HepG2 (cell line): ENCODE data around the gene TEX14. TPM values are rescaled to one million over a fixed set of nuclear protein-coding genes. Genes with fewer than 3 reads are reported as not detected.
A peak's percentile ranks its signal among the peaks of the same experiment; 100 is the strongest.

Experiments used
- CEBPZ ChIP-seq: IDR thresholded peaks from 2 replicates; pipeline ENCODE4 v1.6.1; 2012; ENCODE audit warnings: low read length, improper control_type of control experiment
- DMAP1 ChIP-seq: IDR thresholded peaks from 2 replicates; pipeline ENCODE4 v1.6.1; 2016
- FOXO1 ChIP-seq: sonication (generic); formaldehyde crosslinking; IDR thresholded peaks from 2 replicates; pipeline ENCODE4 v1.4.0; 2020; ENCODE audit warnings: missing genetic modification reagents
- GZF1 ChIP-seq: sonication (generic); formaldehyde crosslinking; IDR thresholded peaks from 2 replicates; pipeline ENCODE4 v1.5.1; 2020; ENCODE audit warnings: mild to moderate bottlenecking, missing genetic modification reagents
- HNRNPLL ChIP-seq: fragments of 200-400 bp; formaldehyde crosslinking; IDR thresholded peaks from 2 replicates; pipeline ENCODE4 v1.6.1; 2017; ENCODE audit warnings: mild to moderate bottlenecking, low read depth, low read length; ENCODE audit not compliant: poor library complexity, severe bottlenecking
- HOXA9 ChIP-seq: sonication (generic); formaldehyde crosslinking; IDR thresholded peaks from 2 replicates; pipeline ENCODE4 v1.8.1; 2022; ENCODE audit warnings: missing genetic modification reagents, mild to moderate bottlenecking, moderate library complexity, borderline replicate concordance
- MAFF ChIP-seq: IDR thresholded peaks from 2 replicates; pipeline ENCODE4 v1.6.1; 2011; ENCODE audit warnings: low read depth, low read length, improper control_type of control experiment
- MTERF4 ChIP-seq: sonication (generic); formaldehyde crosslinking; IDR thresholded peaks from 2 replicates; pipeline ENCODE4 v1.8.0; 2023; ENCODE audit warnings: mild to moderate bottlenecking, missing genetic modification reagents
- PBX3 ChIP-seq: sonication (generic); formaldehyde crosslinking; IDR thresholded peaks from 2 replicates; pipeline ENCODE4 v1.8.1; 2023; ENCODE audit warnings: missing genetic modification reagents, inconsistent platforms, borderline replicate concordance
- PPARG ChIP-seq: conservative IDR thresholded peaks from 2 replicates; pipeline ENCODE4 v1.6.1; 2016; ENCODE audit warnings: missing biosample characterization, missing genetic modification reagents
- SSRP1 ChIP-seq: IDR thresholded peaks from 2 replicates; pipeline ENCODE4 v1.6.1; 2016; ENCODE audit warnings: control low read depth
- UBTF ChIP-seq: sonication (generic); formaldehyde crosslinking; IDR thresholded peaks from 2 replicates; pipeline ENCODE4 v1.4.0; 2020; ENCODE audit warnings: mild to moderate bottlenecking, missing genetic modification reagents
- ZBTB10 ChIP-seq: sonication (generic); formaldehyde crosslinking; IDR thresholded peaks from 2 replicates; pipeline ENCODE4 v1.4.0; 2020; ENCODE audit warnings: missing genetic modification reagents, borderline replicate concordance
- ZNF335 ChIP-seq: sonication (generic); formaldehyde crosslinking; IDR thresholded peaks from 2 replicates; pipeline ENCODE4 v1.4.0; 2020; ENCODE audit warnings: missing genetic modification reagents
- ZNF367 ChIP-seq: sonication (generic); formaldehyde crosslinking; IDR thresholded peaks from 2 replicates; pipeline ENCODE4 v1.4.0; 2020; ENCODE audit warnings: missing genetic modification reagents, borderline replicate concordance
- ZNF468 ChIP-seq: sonication (generic); formaldehyde crosslinking; IDR thresholded peaks from 2 replicates; pipeline ENCODE4 v1.8.0; 2022; ENCODE audit warnings: mild to moderate bottlenecking, moderate library complexity, missing genetic modification reagents
- ZSCAN30 ChIP-seq: sonication (generic); formaldehyde crosslinking; IDR thresholded peaks from 2 replicates; pipeline ENCODE4 v1.5.0; 2020; ENCODE audit warnings: mild to moderate bottlenecking, missing genetic modification reagents
- polyA plus RNA-seq, 8 experiments: library from polyadenylated mRNA; depleted of rRNA in 3 of 8; stranded (reverse) in 7 of 8; unstranded in 1 of 8; fragments of >200 nt; fragmentation: Illumina TruSeq in 4 of 8; extraction: Trizol in 4 of 8; gene quantifications; 2 replicates each; pipeline versions ENCODE4 v1.2.1 to v1.2.3, GENCODE V29; 2011 to 2016; ENCODE audit warnings: low read depth in 4 of 8, missing spikeins in 1 of 8, mixed read lengths in 1 of 8; ENCODE audit not compliant: insufficient read depth in 1 of 8
- total RNA-seq, 5 experiments: library from RNA; depleted of rRNA; stranded (reverse); fragments of >200 nt; fragmentation: Illumina TruSeq; extraction: Trizol; gene quantifications; 2 replicates each; pipeline ENCODE4 v1.2.3, GENCODE V29; 2016; ENCODE audit warnings: low read depth in 1 of 5

TEX14 gene
- total and polyA plus RNA-seq, 2 of the 13 experiments (the other 11 are each of a cell fraction or from before 2014, with no cell fraction given) = 0.04 to 0.07 TPM

GRCh38 chr17:58679263-58680037 lies 12.4 kb downstream of the TEX14 start (continued):
- TF ChIP-seq CEBPZ = no peak
- TF ChIP-seq MAFF = peak; percentile 44; the same call in 1 of the 2 replicates
- TF ChIP-seq HOXA9 (CRISPR knock-in tag) = no peak; the same call in 1 of the 2 replicates
- no peak for TF ChIP-seq ZBTB10 (CRISPR knock-in tag)
- no peak for TF ChIP-seq ZNF468 (CRISPR knock-in tag)
- TF ChIP-seq SSRP1 (CRISPR knock-in tag) = no peak
- TF ChIP-seq ZSCAN30 (CRISPR knock-in tag) = no peak
- no peak for TF ChIP-seq GZF1 (CRISPR knock-in tag)
- TF ChIP-seq UBTF (CRISPR knock-in tag) = no peak
- TF ChIP-seq ZNF367 (CRISPR knock-in tag) = no peak
- no peak for TF ChIP-seq FOXO1 (CRISPR knock-in tag)
- no peak for TF ChIP-seq HNRNPLL
- no peak for TF ChIP-seq MTERF4 (CRISPR knock-in tag)
- TF ChIP-seq PPARG (CRISPR knock-in tag) = no peak
- no peak for TF ChIP-seq ZNF335 (CRISPR knock-in tag)
- TF ChIP-seq DMAP1 = no peak
- TF ChIP-seq PBX3 = no peak
